Right forelimb (tissue), 1 donor: ENCODE results near the gene TMEM163.
A peak's percentile ranks its signal among the peaks of the same experiment; 100 is the strongest.
"Not testable (repeated sequence)": the region's sequence is repeated elsewhere in the genome, so short reads cannot be mapped to it uniquely, and the experiment has no call there.

Experiments used
- DNase-seq: peaks from one replicate; pipeline ENCODE4 v3.0.0-alpha.2; 2018

Gene TMEM163

DNA sequence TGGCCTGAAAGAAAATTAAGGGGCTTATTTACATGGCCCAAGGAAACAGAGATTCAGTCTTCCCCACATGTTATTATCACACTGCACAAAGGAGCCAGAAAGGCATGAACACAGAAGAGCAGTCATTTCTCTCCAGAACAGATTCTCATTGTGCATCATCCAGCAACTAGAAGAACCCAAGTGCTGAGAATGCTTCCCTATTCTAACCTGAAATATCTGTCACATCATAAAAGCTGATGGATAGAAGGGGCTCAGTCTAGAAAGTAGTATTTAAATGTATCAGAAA is 145.8 kb downstream of the TMEM163 start:
- no peak for DNase-seq

DNA sequence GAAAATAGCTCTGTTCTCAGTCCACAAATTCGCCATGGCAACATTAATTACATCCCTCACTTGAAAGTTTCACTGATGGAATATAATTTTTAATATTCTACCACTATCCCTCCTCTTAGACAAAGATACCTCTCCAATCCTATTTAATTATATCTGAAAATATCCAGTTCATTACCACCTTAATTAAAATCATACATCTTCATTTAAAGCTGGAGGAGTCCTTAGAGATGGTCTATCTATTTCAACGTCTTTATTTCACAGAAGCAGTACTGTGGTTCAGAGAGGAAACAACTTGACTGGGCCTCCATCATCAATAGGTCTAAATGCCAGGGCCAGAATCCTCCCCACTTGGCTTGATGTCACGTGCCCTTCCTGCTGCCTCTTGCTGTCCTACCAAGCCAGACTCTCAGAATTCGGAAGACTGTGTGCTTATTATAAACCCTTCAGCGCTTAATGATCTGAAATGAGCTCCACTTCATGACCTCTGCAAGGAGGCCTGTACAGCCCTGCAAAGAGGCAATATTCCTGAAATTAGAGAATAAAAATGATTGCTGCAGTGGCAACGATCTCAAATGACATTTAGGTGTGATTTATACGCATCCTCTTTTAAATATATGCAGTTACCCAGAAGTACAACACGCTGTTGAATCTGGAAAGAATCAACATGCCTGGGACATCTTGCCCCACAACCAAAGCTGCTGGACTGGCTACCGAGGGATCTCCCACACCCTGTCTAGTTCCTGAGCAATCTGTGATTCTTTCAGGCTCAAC is 146.3 kb downstream of the TMEM163 start:
- no peak for DNase-seq

DNA sequence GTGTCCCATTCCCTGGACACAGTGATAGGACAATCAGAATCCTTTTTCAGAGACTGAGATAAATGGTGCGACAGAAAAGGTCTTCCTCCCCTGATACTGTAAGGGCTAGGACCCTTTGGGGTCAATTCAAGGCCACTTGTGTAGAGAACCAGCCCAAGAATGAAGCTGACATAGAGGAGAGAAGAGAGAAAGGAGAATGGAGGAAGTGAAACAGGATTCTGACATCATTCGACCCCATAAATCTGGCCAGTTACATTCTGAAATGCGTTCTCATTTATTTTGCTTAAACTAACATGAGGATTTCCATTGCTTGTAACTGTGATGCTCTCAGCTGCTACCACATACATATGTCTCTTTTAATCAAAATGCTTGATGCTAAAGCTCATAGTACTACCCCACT is 148.1 kb downstream of the TMEM163 start:
- no peak for DNase-seq

DNA sequence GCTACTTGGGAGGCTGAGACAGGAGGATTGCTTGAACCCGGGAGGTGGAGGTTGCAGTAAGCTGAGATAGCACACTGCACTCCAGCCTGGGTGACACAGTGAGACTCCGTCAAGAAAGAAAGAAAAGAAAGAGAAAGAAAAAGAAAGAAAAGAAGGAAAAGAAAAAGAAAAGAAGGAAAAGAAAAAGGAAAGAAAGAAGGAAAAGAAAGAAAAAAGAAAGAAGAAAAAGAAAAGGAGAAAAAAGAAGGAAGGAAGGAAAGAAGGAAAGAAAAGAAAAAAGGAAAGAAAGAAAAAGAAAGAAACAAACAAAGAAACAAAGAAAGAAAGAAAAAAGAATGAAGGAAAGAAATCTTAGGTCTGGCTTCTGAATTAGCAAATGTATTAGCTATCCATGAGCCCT is 150.4 kb downstream of the TMEM163 start:
- DNase-seq = no peak

DNA sequence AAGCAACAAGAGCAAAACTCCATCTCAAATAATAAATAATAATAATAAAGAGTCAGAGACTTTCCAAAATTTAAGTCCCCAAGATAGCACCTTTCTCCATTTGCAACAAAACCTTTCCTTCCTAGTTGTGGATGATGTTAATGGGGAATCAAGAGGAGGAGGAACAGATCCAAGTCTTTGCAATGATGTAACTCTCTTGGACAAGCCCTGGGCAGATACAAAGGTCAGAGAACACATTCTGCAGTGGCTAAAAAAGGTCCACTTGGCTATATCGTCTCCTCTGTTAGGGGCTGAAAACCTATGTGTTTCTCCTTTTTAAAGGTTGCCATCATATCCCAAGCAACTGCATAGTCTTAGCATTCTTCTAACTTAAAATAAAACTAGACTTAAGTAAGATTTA is 151.1 kb downstream of the TMEM163 start:
- DNase-seq = no peak

DNA sequence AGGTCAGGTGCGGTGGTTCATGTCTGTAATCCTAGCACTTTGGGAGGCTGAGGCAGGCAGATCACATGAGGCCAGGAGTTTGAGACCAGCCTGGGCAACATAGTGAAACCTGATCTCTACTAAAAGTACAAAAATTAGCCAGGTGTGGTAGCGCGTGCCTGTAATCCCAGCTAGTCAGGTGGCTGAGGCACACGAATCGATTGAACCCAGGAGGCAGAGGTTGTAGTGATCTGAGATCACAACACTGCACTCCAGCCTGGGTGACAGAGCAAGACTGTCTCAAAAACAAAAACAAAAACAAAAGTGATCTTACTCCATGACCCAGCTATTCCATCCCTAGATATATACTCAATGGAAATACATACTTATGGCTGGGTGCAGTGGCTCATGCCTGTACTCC is 153.8 kb downstream of the TMEM163 start:
- DNase-seq = not testable (repeated sequence)

DNA sequence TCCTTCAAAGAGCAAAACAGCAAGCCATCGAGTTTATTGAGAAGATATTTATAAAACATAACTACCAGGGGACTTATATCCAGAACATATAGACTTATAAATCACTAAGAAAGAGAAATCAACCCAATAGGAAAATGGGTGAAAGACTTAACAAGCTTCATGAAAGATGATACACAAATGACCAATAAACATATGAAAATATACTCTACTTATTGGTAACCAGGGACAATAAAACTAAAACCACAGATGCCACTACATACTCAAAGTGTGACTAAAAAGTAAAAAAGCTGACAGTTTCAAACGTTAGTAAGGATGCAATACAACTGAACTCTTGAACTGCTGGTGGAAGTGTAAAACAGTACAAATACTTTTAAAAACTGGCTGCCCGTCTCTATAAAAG is 154.3 kb downstream of the TMEM163 start:
- DNase-seq = no peak

DNA sequence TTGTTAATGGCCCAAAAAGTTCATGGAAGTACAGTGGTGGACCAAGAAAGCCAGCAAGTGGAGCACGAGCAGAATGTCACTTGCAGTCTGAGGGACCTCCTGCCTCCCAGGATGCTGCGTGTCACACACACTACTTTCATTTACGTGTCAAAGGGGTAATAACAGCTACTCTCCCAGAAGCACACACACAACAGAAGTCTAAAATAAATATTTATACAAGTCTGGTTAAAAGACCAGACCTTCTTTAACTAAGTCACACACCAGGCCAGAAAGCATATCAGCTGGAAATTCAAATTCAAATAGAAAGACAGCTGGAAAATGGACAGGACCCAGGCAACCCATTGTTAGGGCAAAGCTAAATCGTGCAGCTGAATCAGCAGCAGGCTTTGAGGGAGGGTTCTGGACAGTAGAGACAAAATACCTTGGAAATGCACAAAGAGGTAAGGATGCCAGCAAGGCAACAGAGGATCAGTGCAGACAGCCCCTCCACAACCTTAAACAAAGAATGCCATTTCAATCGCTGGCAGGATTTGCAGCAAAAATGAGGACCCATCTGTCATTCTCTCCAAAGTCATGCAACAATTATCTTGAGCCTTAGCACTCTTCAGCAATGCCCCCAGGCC is 160.5 kb downstream of the TMEM163 start:
- no peak for DNase-seq

DNA sequence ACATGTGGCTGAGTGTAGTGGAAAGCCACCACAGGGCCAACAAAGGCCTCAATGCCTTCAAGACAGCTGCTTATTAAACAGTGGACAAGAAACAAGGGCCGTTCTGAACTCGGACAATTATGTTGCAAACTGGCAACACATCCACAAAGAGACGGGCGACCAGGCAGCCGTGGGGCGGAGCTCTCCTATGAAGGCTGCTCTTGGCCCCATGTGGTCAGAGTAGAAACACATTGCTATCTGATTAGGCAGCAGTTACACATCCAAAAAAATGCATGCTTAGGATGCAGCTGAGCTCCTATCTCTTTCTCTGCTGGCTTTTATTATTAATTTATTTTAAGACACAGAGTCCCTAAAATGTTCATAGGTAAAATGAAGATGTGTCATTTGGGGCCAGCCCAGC is 163.4 kb downstream of the TMEM163 start:
- DNase-seq = no peak

DNA sequence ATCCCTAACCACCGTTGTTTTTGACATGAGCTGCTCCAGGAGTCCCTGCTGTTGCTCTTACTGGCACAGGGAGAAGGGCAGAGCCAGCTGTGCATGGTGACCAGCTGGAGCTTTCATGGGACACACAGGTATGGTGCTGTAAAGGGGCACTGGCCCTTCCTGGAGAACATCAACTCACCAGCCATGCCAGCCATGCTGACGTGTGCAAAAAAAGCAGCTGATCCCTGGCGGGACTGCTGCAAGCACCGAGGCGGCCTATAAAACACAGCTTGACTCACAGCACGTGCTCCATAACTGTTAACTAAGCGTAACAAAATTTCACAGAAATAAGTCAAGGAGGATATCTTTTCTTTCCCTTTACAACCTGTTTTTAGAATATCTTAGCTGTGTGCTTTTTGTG is 165.1 kb downstream of the TMEM163 start:
- no peak for DNase-seq

DNA sequence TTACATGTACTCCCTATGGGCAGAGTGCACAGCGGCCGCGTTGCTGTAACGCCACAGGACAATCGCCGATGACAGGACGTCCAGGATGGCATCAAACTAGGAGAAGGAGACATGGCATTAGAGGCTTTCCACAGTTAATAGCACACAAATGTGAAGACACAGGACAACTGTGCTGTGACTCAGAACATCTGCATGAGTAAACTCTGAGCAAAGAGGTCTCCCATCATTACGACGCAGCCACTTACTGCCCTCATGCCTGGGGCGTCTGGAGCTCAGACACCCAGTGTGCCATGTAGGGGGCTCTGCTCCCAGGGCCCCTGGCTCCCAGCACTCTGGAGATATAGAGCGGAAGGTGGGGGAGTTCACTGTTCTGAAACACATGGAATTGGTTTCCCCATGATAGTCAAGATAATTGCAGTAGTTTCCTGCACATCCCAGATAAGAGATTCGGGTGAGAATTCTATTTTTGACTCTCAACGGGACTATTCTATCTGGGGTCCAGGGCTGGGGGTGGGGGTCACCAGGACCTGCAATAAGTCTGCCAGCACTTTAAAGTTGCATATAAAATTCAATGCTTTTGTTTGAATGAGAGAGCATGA is 168.1 kb downstream of the TMEM163 start:
- DNase-seq = no peak

DNA sequence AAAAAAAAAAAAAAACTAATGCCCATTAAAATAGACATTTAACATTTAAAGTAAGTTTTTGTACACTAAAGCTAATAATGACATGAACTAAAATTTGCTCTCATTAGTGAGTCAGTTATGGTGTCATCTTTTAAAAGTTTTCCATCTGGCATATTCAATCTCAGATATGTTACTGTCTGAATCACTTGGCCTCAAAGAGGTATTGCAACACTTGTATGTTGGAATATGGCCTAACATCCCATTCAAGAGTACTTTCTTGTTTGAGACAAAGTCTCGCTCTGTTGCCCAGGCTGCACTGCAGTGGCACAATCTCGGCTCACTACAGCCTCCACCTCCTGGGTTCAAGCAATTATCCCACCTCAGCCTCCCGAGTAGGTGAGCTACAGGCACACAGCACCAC is 169.7 kb downstream of the TMEM163 start:
- DNase-seq = no peak

DNA sequence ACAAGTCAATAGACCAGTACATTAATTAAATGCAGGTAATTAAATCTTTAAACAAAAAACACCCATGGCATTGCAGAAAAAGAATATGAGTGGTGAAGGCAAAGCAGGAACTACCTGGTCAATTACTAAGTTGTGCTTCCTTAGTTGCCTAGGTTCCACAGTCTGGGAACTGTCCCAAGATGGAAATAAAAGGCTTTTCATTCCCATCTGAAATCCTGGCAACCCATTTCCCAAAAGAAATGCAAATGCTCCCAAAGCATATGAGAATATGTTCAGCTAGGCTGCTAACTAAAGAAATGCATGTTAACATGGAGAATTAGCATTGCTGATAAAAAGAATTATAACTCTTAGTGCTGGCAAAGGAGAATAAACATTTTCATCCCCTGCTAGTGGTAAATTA is 177.8 kb downstream of the TMEM163 start:
- DNase-seq = no peak

DNA sequence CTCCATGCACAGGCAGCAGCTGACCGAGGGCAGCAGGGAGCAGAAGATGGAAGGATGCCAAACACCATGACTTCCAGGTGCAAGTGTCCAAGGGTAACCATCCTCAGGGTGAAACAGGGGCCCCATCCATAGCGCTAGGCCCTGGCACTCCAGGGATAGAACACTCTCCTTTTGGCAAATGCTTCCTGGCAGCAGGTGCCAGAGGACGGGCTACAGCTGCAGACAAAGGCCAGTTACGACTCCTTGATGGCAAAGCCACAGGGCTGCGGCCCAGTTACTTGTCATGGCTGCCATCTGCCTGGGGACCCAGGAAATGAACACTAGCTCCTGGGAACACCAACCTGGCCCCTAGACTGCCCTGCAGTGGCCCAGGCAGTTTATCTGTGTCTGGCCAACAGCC is 178.8 kb downstream of the TMEM163 start:
- DNase-seq = no peak

DNA sequence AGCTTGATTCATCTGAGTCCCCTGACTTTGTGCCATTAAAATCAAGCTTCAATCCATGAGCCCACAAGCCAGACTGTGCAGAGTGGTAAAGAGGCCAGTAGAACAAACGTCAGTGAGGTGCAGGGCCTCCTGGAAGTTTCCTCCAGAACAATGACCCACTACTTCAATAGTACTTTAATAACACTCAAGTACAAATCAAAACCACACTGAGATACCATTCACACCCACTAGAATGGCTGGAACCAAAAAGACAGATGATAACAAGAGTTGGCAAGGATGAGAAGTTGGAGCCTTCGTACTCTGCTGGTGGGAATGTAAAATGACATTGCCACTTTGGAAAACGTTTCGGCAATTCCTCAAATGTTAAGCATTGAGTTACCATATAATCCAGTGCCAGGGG is 181.1 kb downstream of the TMEM163 start:
- DNase-seq = no peak

DNA sequence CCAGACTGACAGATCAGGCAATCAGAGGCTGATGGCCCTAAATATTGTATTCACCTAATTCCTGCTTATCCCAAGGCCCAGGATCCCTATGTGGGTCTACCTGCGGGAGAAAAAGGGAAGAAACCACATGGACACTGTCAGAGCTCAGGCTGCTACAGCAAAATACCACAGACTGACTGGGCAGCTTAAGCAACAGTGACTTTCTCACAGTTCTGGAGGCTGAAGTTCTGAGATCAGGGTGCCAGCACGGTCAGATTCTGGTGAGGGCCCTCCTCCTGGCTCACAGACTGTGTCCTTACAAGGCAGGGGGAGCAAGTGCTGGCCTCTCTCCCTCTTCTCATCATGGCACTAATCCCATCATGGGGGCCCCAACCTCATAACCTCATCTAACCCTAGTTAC is 181.7 kb downstream of the TMEM163 start:
- no peak for DNase-seq

DNA sequence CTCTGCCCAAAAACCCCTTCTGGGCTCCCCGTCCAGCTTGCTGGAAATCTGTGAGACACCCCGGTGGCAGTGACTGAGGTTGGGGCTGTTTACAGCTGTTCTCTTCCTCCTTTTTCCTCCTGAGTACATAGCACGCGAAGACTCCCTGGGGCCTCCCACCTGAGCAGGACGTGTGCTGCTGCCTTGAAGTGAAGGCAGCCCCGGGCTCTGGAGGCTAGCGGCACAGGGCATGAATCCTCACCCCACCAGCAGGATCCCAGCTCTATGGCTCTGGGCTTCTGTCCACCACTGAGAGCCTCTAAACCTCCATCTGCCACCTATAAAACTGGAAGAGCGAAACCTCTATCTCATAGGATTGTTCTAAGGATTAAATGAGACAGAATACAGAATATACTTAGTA is 182.5 kb downstream of the TMEM163 start:
- DNase-seq = no peak

DNA sequence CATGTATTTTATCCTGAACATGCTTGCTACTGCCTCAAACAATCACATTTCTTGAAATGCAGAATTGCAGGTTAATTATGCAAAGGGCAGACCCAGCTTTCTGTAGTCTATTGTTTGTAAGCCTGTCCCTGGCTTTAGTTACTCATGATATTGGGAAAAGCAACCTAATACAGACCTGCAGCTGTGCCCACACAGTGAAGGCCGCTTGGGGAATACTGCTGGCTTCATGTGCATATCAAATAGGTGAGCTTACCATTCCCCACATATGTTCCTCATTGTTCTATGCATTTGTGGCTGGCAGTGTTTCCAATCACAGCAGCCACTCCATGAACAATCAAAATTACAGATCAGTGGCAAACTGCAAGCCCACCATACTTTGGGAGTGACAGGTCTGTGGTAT is 186.3 kb downstream of the TMEM163 start:
- no peak for DNase-seq

DNA sequence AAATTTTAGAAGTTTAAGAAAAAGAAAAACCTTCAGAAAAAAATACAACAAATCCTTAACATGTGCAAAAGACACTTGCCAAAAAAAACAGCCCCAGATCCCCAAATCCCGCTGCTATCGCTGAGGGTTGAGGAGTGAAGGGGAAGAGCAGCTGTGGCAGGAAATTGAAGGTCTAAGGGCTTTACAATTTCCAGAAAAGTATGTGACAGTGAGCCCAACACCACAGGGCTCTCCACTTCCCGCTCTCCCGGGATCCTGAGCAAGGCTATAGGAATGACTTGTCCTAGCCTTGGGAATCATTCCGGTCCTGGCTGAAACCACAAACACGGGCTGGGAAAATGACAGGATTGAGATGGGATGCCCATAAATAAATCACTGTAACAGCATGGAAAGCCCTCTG is 191.4 kb downstream of the TMEM163 start:
- DNase-seq = peak; percentile 45

DNA sequence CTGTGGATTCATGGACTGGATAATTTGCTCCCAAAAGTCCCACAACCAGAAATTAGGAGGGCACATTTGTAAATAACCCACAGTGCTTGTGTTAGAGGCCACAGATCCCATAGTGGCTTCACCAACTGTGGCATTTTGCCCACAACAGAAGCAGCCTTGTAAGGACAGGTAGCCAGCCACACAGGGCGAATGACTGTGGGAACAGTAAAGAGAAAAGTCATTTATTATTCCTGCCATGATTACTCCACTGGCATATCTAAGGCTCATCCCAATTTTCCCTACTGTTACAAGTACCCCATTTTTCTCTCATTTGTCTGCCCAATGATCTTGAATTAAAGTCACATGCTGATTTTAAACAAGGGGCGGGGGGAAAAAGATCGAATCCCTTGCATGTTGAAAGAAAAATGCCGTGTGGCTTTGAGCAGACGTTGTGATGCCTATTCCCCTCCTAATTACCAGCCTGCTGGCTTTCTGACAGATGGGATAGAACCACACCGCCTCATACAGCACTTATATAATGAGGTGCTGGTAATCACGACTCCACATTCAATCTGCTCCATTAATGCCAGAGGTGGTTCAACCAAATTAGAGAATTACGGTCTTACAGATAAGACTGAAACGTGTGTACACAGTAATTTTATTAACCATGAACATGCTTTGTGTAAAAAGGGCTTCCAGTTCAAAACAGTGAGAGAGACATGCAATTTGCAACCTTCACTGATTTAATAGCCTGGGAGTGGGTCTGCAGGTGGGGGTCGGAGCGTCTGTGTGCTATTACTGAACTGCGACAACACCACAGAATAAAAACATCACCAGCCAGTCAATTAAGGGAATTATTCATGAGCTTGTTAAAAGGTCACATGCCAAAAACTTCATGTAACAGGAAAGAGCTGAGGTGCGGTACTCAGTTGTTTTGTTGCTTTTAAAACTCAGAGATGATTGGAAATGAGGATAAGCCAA is 196.0 kb downstream of the TMEM163 start:
- no peak for DNase-seq

DNA sequence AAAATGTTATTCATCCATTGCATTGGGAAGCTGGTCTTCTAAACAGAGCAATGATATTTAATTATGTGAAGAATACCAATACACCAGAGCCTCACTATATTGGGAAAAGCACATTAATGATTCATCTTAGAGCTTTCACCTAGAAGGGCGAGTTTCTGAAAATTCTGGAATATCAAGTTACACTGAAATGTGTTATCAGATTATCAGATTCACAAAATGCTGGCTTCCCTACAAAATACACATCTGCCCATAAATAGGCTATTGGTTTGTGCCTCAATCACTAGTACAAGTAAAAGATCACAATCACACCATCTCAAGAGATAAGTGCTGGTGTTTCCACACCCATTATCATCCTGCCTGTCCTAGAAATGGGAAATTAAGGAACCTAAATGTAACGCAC is 200.7 kb downstream of the TMEM163 start:
- no peak for DNase-seq

DNA sequence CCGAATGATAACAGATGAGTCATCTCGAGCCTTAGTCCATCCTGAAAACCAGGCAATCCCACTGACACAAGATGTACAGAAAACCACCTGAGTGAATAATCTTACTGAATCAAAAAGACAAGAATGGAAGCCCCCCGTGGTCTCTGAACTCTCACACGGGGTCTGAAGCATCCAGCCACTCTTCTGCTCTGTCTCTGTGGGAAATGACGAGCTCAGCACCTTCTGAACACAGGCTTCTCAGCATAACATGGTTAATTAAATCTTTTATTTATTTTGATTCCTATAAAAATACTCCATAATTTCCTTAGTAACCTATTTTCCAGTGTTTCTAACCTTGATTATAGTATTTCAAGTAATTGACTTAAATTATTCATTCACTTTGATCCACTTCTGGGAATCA is 203.7 kb downstream of the TMEM163 start:
- peak; percentile 6 for DNase-seq

DNA sequence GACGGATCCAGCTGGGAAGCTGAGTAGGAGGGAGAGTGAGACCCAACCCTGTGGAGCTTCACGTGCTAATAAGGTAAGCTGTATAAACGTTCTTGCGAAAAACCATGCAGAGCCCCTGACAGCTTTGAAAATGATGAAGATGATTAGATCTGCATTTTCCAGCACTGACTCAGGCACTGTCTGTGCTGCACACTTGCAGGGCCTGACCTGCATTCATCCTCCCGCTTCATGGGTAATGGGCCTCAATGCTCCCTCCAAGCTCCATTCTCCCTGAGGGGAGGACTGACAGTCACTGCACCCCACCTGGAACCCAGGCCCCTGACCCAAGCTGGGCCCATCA is 205.4 kb downstream of the TMEM163 start:
- DNase-seq = peak; percentile 10
